ENCODE measurements around the gene TMEM150C. TPM values are rescaled to one million over a fixed set of nuclear protein-coding genes. Genes with fewer than 3 reads are reported as not detected.

TMEM150C gene
- total and polyA plus RNA-seq, 11 donors = 6.2 to 22.9 (median 12.6) TPM

DNA sequence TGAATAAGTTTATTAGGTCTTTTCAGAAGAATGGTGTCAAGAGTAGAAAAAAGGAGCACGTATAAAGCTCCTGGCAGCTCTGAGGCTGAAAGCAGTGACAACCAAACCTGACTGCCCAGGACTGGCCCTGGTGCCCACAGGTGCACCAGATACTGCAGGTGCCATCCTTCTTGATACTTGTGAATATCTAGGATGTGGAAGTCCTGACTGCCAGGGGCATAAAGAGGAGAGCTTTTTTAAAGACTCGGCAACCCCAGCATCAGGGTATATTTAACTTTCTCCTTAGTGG, 60.7 kb downstream of the TMEM150C start:
- TF ChIP-seq CTCF (IDR thresholded peaks at IDR 0.05) (no peak), POLR2A (IDR thresholded peaks at IDR 0.05) (no peak)
- intact Hi-C loops (cut with DNase I) = no loop called here
- H3K9me3 ChIP-seq = no peaks in the 10 kb centered on the region
- H3K27ac ChIP-seq = no peak overlapping the region
- H3K4me1 ChIP-seq = no peaks in the 10 kb centered on the region
- no peak for DNase-seq
- 86 to 92% (median 88%) methylated on average over 2 of the region's 2 CpGs for WGBS, 4 donors
- ATAC-seq = no peak
- H3K36me3 ChIP-seq = peaks cover 0 to 31% (median 4%) of the 10 kb centered on the region in 9 donors
- H3K27me3 ChIP-seq = no peaks in the 10 kb centered on the region
- H3K4me3 ChIP-seq = no peak overlapping the region

- ATAC-seq (no peak), DNase-seq (no peak)
- intact Hi-C loops (cut with DNase I) = no loop called here
- Histone ChIP-seq H3K9me3 (no peaks in the 10 kb centered on the region), H3K36me3 (peaks cover 0 to 36% (median 8%) of the 10 kb centered on the region in 9 donors), H3K4me1 (no peaks in the 10 kb centered on the region), H3K27me3 (no peaks in the 10 kb centered on the region), H3K27ac (no peak overlapping the region), H3K4me3 (no peak overlapping the region)
- no peak for TF ChIP-seq CTCF (IDR thresholded peaks at IDR 0.05)
- no peak for TF ChIP-seq POLR2A (IDR thresholded peaks at IDR 0.05)
- 61 to 72% (median 68%) methylated on average over 5 of the region's 5 CpGs for WGBS, 4 donors
These were observed 61.2 kb downstream of the TMEM150C start for GRCh38 chr4:82500435-82501153.

DNA sequence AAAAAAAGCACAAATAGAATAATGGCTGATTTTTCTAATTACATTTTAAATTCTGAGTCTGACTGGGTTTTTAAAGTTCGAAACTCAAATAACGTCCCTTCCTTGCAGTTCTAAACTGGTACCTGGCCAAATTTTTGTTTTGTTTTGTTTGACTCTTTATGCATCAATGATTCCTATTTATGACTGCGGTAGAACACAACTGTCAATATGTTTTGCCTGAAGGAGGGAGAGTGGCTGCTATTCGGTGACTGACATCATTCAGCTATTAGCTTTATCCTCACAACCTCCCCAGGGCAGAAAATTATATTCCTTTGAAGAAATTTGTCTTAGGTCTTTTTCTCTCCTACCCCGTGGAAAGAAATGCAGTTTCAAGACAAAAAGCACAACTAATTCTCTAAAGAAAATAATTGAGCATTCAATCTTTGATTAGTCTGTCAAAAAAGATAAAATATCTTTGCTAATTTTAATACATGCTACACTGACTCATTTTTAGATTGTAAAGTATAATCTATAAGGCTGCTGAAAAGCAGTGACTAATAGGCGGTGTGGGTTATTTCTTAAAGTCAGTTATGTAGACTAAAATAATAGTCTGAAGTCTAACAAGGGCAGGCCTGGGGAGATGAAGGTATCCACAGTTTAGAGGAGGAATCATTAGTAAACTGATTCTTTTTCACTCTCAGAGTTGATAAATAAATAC, 61.9 kb downstream of the TMEM150C start:
- no peaks in the 10 kb centered on the region for H3K9me3 ChIP-seq
- H3K27ac ChIP-seq = no peak overlapping the region
- no peak for ATAC-seq
- H3K4me3 ChIP-seq = no peak overlapping the region
- 82 to 87% (median 84%) methylated on average over 6 of the region's 6 CpGs for WGBS, 4 donors
- H3K4me1 ChIP-seq = no peaks in the 10 kb centered on the region
- TF ChIP-seq CTCF (IDR thresholded peaks at IDR 0.05) (no peak), POLR2A (IDR thresholded peaks at IDR 0.05) (no peak)
- no peak for DNase-seq
- intact Hi-C loops (cut with DNase I) = no loop called here
- peaks cover 0 to 43% (median 8%) of the 10 kb centered on the region in 9 donors for H3K36me3 ChIP-seq
- no peaks in the 10 kb centered on the region for H3K27me3 ChIP-seq

DNA sequence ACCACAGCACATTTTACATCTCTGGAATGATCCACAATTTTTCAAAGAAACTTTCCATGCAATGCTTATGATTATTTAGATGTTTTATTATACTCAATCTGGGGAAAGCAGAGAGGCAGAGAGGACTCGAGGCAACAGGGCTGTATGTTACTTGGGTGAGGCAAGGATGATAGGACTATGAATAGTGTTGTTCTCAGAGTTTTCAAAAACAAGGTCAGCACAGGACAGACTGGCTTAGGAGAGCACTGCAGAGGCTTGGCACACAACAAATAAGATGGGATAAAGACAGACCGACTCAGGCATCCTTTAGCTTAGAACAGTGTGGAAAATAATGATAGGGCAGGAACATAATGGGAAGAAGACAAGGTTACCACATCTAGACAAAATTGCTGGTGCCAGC, 65.4 kb downstream of the TMEM150C start:
- Histone ChIP-seq H3K27me3 (no peaks in the 10 kb centered on the region), H3K4me3 (no peak overlapping the region), H3K4me1 (no peaks in the 10 kb centered on the region), H3K36me3 (peaks cover 0 to 32% (median 0%) of the 10 kb centered on the region in 9 donors), H3K27ac (no peak overlapping the region), H3K9me3 (no peaks in the 10 kb centered on the region)
- 57 to 78% (median 73%) methylated on average over 2 of the region's 2 CpGs for WGBS, 4 donors
- no peak for TF ChIP-seq CTCF (IDR thresholded peaks at IDR 0.05)
- ATAC-seq (no peak), DNase-seq (no peak)
- intact Hi-C loops (cut with DNase I) = no loop called here

Data from heart left ventricle (tissue), 16 donors.